GM18951 (cell line): ENCODE data around the gene SPIB.
A peak's percentile ranks its signal among the peaks of the same experiment; 100 is the strongest.

Source experiments
- POLR2A ChIP-seq: IDR thresholded peaks from 4 replicates; pipeline ENCODE4 v1.6.1; 2011; ENCODE audit warnings: mild to moderate bottlenecking; ENCODE audit not compliant: insufficient read length, insufficient read depth; ENCODE audit errors: extremely low read depth
- in situ Hi-C: fragments of 300-500 bp; cut with MboI; formaldehyde crosslinking; loops from one replicate; pipeline ENCODE4 v1.12.0; 2022; ENCODE audit warnings: low sequenced_read_pairs, mixed read lengths, inconsistent platforms; ENCODE audit not compliant: unreplicated experiment

The SPIB gene

DNA sequence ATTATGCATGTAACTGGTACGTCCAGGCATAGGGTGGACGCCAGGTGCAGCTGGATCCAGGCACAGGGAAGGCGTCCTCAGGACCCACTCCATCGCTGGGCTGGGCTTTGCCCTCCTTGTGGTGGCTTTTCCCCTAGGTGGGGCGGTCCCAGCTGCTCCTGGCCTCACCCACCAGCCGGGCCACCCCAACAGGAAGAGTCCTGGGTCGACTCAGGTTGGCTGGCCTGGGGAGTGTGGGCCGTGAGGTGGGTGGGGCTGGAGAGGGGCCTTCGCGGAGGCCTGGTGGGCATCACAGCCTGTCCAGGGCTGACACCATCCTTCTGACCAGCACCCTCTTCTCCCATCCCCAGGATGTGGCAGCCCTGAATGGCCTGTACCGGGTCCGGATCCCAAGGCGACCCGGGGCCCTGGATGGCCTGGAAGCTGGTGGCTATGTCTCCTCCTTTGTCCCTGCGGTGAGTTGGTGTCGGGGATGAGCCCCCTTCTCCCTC is 61.1 kb downstream of the SPIB start:
- TF ChIP-seq POLR2A, result no peak
- in situ Hi-C loops, result no loop called here

DNA sequence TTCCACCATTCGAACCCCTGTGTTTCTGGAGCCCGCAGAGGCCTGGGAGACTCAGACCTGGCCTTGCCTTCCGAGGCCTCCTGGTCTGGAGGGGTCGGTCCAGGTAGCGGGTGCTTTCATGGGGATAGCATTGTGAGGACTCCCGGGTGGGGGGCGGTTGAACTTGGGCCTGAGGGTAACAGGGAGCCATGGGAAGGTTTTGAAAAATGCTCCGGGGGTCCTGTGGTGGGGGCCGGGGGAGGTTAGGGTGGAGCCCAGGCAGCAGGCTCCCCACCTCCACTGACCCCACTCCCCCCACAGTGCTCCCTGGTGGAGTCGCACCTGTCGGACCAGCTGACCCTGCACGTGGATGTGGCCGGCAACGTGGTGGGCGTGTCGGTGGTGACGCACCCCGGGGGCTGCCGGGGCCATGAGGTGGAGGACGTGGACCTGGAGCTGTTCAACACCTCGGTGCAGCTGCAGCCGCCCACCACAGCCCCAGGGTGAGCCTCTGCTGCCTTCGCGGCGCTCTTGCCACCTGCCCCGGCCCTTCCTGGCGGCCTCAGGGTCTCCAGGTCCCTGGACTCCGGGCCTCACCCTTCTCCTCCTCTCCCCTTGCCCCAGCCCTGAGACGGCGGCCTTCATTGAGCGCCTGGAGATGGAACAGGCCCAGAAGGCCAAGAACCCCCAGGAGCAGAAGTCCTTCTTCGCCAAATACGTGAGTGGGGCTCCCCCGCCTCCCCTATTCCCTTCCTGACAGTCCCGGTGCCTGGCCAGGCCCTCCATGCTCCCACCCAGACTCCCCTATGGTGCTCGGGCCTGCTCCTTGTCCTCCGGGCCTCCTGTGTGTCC is 61.8 kb downstream of the SPIB start:
- in situ Hi-C loops, result no loop called here
- peak; percentile 6 for TF ChIP-seq POLR2A
